Hindlimb muscle (tissue), 1 donor: Measurements from ENCODE around the gene HSFX1. TPM values are rescaled to one million over a fixed set of nuclear protein-coding genes. Genes with fewer than 3 reads are reported as not detected.
"Not testable (repeated sequence)": the region's sequence is repeated elsewhere in the genome, so short reads cannot be mapped to it uniquely, and the experiment has no call there.

ENCODE experiments used
- DNase-seq: peaks from one replicate; pipeline ENCODE4 v3.0.0-alpha.2; 2013
- polyA plus RNA-seq: library from polyadenylated mRNA; unstranded; fragments of 120-200 nt; gene quantifications from one replicate; pipeline ENCODE4 v1.2.1, GENCODE V29; 2013; ENCODE audit not compliant: insufficient read length

Gene HSFX1
- polyA plus RNA-seq: 2.1 TPM

GRCh38 chrX:149773768-149774167 lies at the start of gene HSFX1:
HSFX1 (plus strand) TSS chrX:149774068; CDS start chrX:149774682, 614 bp downstream.
- DNase-seq: not testable (repeated sequence)

- not testable (repeated sequence) for DNase-seq
These were observed 46.6 kb upstream of the HSFX1 start for GRCh38 chrX:149727308-149727707.

GRCh38 chrX:149742269-149742668 lies 31.6 kb upstream of the HSFX1 start:
- DNase-seq: not testable (repeated sequence)

GRCh38 chrX:149746390-149747007 lies 27.4 kb upstream of the HSFX1 start:
- not testable (repeated sequence) for DNase-seq

GRCh38 chrX:149757206-149758067 lies 16.4 kb upstream of the HSFX1 start:
- no peak for DNase-seq

GRCh38 chrX:149758068-149758714 lies 15.7 kb upstream of the HSFX1 start:
- DNase-seq: no peak

- not testable (repeated sequence) for DNase-seq
These were observed 15.2 kb upstream of the HSFX1 start for GRCh38 chrX:149758715-149759078.

GRCh38 chrX:149759824-149760223 lies 14.0 kb upstream of the HSFX1 start:
- DNase-seq: no peak

GRCh38 chrX:149760965-149761364 lies 12.9 kb upstream of the HSFX1 start:
- DNase-seq: no peak

- DNase-seq: not testable (repeated sequence)
These were observed 11.8 kb upstream of the HSFX1 start for GRCh38 chrX:149761858-149762674.

GRCh38 chrX:149762696-149763614 lies 10.9 kb upstream of the HSFX1 start:
- no peak for DNase-seq

GRCh38 chrX:149770344-149770743 lies 3.5 kb upstream of the HSFX1 start:
- DNase-seq: not testable (repeated sequence)

GRCh38 chrX:149773026-149773425 lies 842 bp upstream of the HSFX1 start:
- not testable (repeated sequence) for DNase-seq

- not testable (repeated sequence) for DNase-seq
These were observed 4.1 kb downstream of the HSFX1 start for GRCh38 chrX:149777999-149778398.

GRCh38 chrX:149781727-149782126 lies 7.9 kb downstream of the HSFX1 start, which contains the start of gene MAGEA9:
MAGEA9 (plus strand) TSS chrX:149781930; CDS start chrX:149786211, 4,281 bp downstream.
- not testable (repeated sequence) for DNase-seq

- not testable (repeated sequence) for DNase-seq
These were observed 21.7 kb downstream of the HSFX1 start for GRCh38 chrX:149795531-149795930.

- DNase-seq: no peak
These were observed 25.3 kb downstream of the HSFX1 start for GRCh38 chrX:149799095-149799714.

- DNase-seq: no peak
These were observed 26.1 kb downstream of the HSFX1 start for GRCh38 chrX:149799938-149800337.

GRCh38 chrX:149803458-149804062 lies 29.7 kb downstream of the HSFX1 start:
- DNase-seq: no peak

GRCh38 chrX:149804102-149804501 lies 30.2 kb downstream of the HSFX1 start:
- DNase-seq: no peak
